ENCODE measurements around the gene PAFAH1B2.
"Not testable (repeated sequence)": the region's sequence is repeated elsewhere in the genome, so short reads cannot be mapped to it uniquely, and the experiment has no call there.

PAFAH1B2 gene

DNA sequence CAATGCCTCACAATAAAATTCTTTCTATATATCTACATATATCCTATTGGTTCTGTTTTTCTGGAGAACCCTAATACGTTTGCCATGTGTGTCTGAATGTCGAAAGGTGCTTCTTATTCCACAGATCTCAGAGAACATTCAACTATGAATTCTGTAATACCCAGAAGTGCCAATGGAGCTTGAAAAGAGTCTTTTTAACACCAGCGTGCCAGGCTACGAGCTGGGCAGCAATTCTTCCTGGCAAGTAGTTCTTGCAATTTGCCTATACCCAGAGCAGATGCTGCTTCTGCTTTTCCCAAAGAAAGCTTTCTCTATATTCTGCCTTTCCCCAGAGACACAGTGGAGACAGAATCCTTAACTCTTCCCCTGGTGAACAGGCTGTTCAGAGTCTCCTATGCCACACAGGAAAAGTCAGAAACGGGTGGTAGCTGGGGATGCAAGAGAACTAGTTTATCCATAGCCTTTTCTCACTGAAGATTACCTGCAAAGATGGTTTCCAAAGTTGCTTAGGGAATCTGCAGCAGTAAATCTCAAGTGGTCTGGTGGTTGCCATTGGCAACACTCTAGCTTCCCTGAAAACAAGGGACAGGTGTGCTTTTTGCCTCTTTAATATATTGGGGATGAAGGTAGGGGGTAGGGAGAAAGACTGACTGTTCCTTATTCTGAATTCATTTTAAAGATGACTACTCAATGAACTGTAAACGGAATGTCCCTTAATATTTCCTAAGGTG is 16.8 kb upstream of the PAFAH1B2 start:
- no peak for DNase-seq (ENCODE audit: low read depth in 3 of 3)

DNA sequence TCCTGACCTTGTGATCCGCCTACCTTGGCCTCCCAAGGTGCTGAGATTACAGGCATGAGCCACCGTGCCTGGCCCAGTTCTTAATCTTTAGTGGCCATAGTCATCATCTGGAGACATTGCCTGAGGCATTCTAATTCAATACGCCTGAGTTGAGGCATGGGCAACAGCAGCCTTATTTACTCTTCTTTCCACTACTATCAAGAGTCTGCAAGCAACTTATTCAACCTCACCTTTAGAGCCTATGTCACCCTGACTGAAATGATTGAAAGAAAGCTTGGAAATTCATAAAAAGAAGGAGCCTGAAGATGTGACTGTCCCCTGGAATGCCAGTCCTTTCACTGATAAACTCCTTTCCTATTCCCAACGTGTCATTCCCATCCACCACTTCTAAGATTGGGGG is 15.8 kb upstream of the PAFAH1B2 start:
- DNase-seq (ENCODE audit: low read depth in 3 of 3) = no peak

GRCh38 chr11:117130396-117130795 is 13.7 kb upstream of the PAFAH1B2 start:
- DNase-seq (ENCODE audit: low read depth in 3 of 3) = not testable (repeated sequence)

GRCh38 chr11:117130879-117131278 is 13.2 kb upstream of the PAFAH1B2 start:
- no peak for DNase-seq (ENCODE audit: low read depth in 3 of 3)

DNA sequence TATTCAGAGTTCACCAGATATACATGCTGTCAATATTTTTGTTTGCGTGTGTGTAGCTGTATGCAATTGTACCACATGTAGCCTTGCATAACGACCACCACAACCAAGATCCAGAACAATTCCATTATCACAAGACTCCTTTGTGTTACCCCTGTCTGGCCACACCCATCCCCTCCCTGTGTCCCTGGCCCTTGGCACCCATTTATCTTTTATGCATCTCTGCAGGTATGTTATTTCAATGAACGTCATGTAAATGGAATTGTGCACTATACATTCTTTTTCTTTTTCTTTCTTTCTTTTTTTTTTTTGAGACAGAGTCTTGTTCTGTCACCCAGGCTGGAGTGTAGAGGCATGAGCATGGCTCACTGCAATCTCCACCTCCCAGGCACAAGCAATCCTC is 9.7 kb upstream of the PAFAH1B2 start:
- DNase-seq (ENCODE audit: low read depth in 3 of 3) = no peak

DNA sequence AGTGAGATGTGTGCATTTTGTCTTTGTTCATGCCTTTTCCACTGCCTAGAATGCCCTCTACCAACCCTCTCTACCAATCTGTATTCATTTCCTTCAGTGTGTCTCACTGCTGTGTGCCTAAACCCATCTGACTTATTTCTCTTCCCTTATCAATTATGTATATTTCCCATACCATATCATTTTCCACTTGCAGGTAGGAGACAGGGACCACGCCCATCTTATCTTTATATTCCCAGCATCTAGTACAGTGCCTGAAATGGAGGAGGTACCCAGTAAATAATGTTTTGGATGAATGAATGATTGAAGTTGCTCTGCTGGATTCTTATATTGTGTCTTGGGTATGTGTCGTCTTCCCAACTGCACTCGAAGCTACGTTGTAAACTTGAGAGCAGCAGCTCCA is 9.1 kb upstream of the PAFAH1B2 start:
- DNase-seq (ENCODE audit: low read depth in 3 of 3) = not testable (repeated sequence)

DNA sequence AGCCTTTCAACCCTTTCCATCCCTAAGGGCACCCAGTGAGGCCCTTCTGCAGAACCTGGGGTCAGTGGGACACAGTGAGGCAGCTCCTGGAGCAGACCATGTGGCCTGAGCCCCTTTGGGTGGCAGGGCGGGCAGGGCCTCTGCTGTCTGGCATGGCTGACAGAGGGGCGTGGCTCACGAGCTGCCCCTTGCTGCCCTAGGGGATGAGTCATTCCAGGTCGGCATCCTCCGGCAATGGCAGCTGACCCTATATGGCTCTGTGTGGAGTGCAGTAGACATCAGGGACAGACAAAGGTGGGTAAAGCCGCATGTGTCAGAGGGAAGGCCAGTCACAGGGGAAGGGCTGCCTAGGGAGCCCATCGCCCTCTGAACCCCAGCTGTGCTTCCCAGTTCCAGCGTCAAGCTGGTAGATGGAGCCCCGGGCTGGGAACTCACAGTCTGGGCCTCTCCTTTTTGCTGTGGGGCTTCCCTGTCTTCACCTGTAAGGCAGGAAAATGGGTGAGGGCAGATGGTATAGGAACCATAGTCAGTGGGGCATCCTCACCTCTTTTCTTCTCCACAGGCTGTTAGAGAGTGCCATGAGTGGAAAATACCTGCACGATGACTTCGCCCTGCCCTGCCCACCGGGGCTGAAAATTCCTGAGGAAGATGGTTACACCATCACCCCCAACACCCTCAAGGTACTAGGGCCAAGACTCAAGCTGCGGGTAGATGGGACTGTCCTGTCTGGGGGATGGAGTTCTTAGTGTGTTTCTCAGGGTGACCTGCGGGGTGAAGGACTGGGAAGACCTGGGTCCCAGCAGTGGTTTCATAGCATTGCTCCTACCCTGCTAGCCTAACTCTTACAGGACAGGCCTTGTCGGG is 6.6 kb upstream of the PAFAH1B2 start:
- DNase-seq (ENCODE audit: low read depth in 3 of 3) = not testable (repeated sequence)

GRCh38 chr11:117143390-117143789 is 697 bp upstream of the PAFAH1B2 start:
- DNase-seq (ENCODE audit: low read depth in 3 of 3) = peak in 1 of 3 experiments; percentile 21

- DNase-seq (ENCODE audit: low read depth in 3 of 3) = peak in 1 of 3 experiments; percentile 28
Observed at GRCh38 chr11:117144477-117145392, 648 bp downstream of the PAFAH1B2 start.

DNA sequence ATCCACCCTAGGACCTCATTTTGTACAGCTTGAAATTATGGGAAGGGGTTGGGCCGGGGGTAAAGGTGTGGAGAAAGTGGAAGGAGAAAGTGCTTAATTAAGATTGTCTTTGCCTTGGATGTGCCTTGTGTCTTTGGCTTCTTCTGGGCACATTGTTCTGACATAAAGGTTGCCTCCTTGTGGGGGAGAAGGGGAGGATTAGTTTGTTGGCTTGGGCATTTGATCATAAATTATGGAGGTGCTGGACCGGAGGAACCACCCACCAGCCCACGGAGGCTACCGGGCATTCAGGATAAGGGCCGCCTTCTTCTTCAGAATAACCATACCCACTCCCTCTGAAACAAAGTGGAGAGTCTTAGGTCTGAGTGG is 1.3 kb downstream of the PAFAH1B2 start:
- DNase-seq (ENCODE audit: low read depth in 3 of 3) = no peak

DNA sequence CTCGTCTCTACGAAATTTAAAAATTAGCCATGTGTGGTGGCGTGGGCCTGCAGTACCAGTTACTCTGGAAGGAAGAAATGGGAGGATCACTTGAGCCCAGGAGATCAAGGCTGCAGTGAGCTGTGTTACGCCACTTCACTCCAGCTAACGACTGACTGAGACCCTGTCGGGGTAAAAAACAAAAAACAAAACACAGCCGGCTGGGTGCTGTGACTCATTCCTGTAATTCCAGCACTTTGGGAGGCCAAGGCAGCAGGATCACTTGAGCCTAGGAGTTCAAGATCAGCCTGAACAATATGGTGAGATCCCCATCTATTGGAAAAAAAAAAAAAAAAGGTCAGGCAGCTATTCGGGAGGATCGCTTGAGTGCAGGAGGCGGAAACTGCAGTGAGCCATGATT is 2.4 kb downstream of the PAFAH1B2 start:
- no peak for DNase-seq (ENCODE audit: low read depth in 3 of 3)

DNA sequence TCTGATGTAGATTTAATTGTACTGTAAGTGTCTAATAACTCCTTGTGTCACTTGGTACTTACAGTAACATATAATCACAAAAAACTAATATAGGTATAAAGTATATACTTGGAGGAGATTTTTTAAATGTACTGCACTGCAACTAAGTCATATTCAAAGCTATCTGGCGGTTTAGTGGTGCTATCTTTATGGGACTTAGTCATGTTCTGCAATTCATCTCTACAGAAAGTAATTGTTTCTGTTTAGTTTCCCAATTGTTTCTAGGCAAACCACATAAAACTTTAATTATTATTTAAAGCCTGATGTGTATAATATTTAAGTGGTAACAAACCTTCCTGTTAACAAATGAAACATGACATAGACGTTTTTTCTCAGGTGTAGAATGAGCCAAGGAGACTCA is 8.0 kb downstream of the PAFAH1B2 start:
- no peak for DNase-seq (ENCODE audit: low read depth in 3 of 3)

DNA sequence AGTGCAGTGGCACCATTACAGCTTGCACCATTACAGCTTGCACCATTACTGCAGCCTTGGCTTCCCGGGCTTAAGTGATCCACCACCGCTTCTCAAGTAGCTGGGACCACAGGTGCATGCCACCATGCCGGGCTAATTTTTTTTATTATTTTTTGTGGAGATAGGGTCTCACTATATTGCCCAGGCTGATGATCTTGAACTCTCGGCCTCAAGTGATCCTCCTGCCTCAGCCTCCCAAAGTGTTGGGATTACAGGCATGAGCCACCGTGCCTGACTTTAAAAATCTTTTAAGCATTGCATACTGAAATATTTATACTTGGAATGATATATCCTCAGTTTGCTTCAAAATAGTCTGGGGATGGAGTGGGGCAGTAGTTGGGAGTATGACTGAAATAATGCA is 10.4 kb downstream of the PAFAH1B2 start:
- no peak for DNase-seq (ENCODE audit: low read depth in 3 of 3)

DNA sequence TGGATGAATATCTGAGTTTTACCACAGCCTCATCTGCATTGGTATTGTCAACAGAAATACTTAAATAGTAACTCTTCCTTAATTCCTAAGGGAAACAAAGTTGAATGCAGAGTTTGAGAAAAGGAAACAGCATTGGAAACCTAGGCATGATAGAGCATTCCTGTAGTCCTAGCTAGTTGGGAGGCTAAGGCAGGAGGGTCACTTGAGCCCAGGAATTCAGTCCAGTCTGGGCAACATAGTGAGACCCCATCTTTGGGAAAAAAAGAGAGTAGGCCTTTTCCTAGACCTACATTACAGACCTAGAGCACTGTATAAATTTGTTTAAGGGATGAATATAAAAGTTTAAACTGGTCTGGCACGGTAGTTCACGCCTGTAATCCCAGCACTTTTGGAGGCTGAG is 13.4 kb downstream of the PAFAH1B2 start:
- DNase-seq (ENCODE audit: low read depth in 3 of 3) = no peak

- no peak for DNase-seq (ENCODE audit: low read depth in 3 of 3)
Observed at GRCh38 chr11:117159892-117160291, 15.8 kb downstream of the PAFAH1B2 start.

- DNase-seq (ENCODE audit: low read depth in 3 of 3) = no peak
Observed at GRCh38 chr11:117160826-117161225, 16.7 kb downstream of the PAFAH1B2 start.

DNA sequence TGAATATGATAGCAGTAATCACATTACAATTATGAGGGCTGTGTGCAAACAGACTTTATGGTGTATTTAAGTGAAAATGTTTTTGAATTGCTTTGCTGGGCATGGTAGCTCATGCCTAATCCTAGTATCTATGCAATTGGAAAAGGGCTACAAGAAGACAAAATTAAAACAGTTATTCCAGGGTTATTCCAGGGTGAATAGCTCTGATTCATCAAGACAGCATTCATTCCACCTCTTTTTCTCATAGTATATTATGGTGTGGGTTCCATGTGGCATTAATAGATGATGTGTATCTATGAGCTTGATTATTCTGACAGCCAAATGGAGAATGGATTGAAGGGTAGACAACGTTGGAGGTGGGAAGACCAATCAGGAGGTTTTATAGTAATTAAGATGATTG is 22.4 kb downstream of the PAFAH1B2 start:
- DNase-seq (ENCODE audit: low read depth in 3 of 3) = no peak

- no peak for DNase-seq (ENCODE audit: low read depth in 3 of 3)
Observed at GRCh38 chr11:117169736-117170135, 25.6 kb downstream of the PAFAH1B2 start.

DNA sequence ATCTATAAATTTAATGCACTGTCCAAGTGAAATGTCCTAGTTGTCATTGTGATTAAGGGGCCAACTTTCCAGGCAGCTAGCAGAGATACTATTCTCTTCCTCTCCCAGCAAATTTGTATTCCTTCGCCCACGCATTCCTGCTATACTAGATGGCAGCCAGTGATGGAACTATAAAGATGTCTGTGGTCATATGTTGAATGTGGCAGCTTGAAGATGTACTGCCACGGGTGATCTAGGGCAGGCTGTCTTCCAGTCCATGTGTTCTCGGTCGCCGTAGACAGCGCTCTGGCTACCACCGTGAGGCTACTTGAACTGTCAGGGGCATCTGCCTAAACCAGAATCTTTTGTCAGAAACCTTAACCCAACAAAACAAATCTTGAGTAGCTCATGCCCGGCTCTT is 26.1 kb downstream of the PAFAH1B2 start:
- no peak for DNase-seq (ENCODE audit: low read depth in 3 of 3)

DNA sequence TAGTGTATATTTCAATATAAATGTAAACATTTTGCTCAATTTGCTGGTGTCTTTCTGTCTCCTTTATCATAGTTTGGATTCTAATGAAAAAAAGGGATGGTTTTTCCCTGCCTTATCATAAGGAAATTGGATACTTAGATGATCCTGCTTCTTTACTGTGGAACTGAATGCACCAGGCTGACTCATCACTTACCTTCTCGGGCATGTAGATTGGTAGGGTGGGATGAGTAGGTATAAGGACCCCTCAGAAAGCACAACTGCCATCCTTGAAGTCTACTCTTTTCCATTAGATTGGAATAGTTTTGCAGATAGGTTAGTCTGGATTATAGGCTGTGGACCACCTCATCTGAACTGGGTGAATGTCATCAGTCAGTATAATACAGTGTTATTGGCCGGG is 26.9 kb downstream of the PAFAH1B2 start:
- no peak for DNase-seq (ENCODE audit: low read depth in 3 of 3)

DNA sequence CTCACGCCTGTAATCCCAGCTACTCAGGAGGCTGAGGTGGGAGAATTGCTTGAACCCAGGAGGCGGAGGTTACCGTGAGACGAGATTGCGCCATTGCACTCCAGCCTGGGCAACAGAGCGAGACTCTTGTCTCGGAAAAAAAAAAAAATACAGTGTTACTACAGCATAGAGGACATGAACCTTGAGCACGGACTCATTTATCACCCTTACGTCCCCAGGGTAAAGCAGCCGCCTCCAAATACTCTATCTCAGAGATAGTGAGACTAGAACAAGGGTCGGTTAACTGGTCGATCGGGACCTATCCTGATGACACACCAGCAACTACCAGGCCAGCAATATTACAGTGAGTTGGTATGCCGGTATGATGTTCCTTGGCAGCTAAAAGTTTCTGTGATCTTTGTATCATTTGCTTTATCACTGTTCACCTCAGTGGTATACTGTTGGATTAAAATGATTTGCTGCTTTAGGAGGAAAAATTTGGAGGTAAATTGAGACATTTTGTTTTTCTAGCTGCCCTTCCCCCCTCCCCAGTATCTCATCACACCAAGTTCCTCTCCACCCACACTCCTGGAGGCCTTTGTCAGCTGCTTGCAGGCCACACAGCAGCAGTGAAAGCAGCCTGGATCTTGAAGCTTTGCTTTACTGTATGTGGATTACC is 27.4 kb downstream of the PAFAH1B2 start:
- DNase-seq (ENCODE audit: low read depth in 3 of 3) = no peak
